ENCODE data around the gene VEGFC.

The VEGFC gene

GRCh38 chr4:176814770-176815169 lies 22.0 kb upstream of the VEGFC start:
- Histone ChIP-seq H2AFZ (ENCODE audit: low read length) (no peak overlapping the region), H3K4me2 (ENCODE audit: low read depth, low read length, poor library complexity, severe bottlenecking) (no peak overlapping the region), H3K4me3 (ENCODE audit: low read length, poor library complexity, severe bottlenecking) (no peak overlapping the region), H3K27me3 (ENCODE audit: insufficient read depth, low read length, poor library complexity, severe bottlenecking) (no peaks in the 10 kb centered on the region), H3F3A (ENCODE audit: low read depth) (no peaks in the 10 kb centered on the region), H3K9me2 (replicated peaks; ENCODE audit: low read depth, low read length) (no peaks in the 10 kb centered on the region), H3K4me1 (ENCODE audit: insufficient read depth, low read length, poor library complexity, severe bottlenecking) (no peaks in the 10 kb centered on the region), H4K20me1 (ENCODE audit: insufficient read depth, low read length, poor library complexity, severe bottlenecking) (no peaks in the 10 kb centered on the region), H3K9me3 (ENCODE audit: insufficient read depth, low read depth, low read length) (no peaks in the 10 kb centered on the region), H3K36me3 (ENCODE audit: insufficient read depth, low read length) (no peaks in the 10 kb centered on the region), H3K79me2 (ENCODE audit: insufficient read depth, low read length) (no peaks in the 10 kb centered on the region), H3K9ac (ENCODE audit: low read depth, low read length, poor library complexity, severe bottlenecking) (no peak overlapping the region)
- TF ChIP-seq CTCF (conservative IDR thresholded peaks at IDR 0.05; ENCODE audit: low read length) (no peak), EZH2phosphoT487 (IDR thresholded peaks at IDR 0.05; ENCODE audit: borderline replicate concordance) (no peak)

GRCh38 chr4:176810481-176811249 lies 17.9 kb upstream of the VEGFC start:
- no peak overlapping the region for H3K9ac ChIP-seq (ENCODE audit: low read depth, low read length, poor library complexity, severe bottlenecking)
- no peaks in the 10 kb centered on the region for H3K27me3 ChIP-seq (ENCODE audit: insufficient read depth, low read length, poor library complexity, severe bottlenecking)
- no peaks in the 10 kb centered on the region for H3F3A ChIP-seq (ENCODE audit: low read depth)
- no peak overlapping the region for H2AFZ ChIP-seq (ENCODE audit: low read length)
- H3K4me2 ChIP-seq (ENCODE audit: low read depth, low read length, poor library complexity, severe bottlenecking): no peak overlapping the region
- H3K4me1 ChIP-seq (ENCODE audit: insufficient read depth, low read length, poor library complexity, severe bottlenecking): no peaks in the 10 kb centered on the region
- no peaks in the 10 kb centered on the region for H4K20me1 ChIP-seq (ENCODE audit: insufficient read depth, low read length, poor library complexity, severe bottlenecking)
- TF ChIP-seq CTCF (conservative IDR thresholded peaks at IDR 0.05; ENCODE audit: low read length) (no peak), EZH2phosphoT487 (IDR thresholded peaks at IDR 0.05; ENCODE audit: borderline replicate concordance) (no peak)
- H3K79me2 ChIP-seq (ENCODE audit: insufficient read depth, low read length): no peaks in the 10 kb centered on the region
- H3K4me3 ChIP-seq (ENCODE audit: low read length, poor library complexity, severe bottlenecking): no peak overlapping the region
- no peaks in the 10 kb centered on the region for H3K36me3 ChIP-seq (ENCODE audit: insufficient read depth, low read length)
- H3K9me3 ChIP-seq (ENCODE audit: insufficient read depth, low read depth, low read length): no peaks in the 10 kb centered on the region
- H3K9me2 ChIP-seq (replicated peaks; ENCODE audit: low read depth, low read length): no peaks in the 10 kb centered on the region

- Histone ChIP-seq H3K27me3 (ENCODE audit: insufficient read depth, low read length, poor library complexity, severe bottlenecking) (no peaks in the 10 kb centered on the region), H3F3A (ENCODE audit: low read depth) (no peaks in the 10 kb centered on the region), H3K79me2 (ENCODE audit: insufficient read depth, low read length) (no peaks in the 10 kb centered on the region), H3K4me1 (ENCODE audit: insufficient read depth, low read length, poor library complexity, severe bottlenecking) (no peaks in the 10 kb centered on the region), H3K4me2 (ENCODE audit: low read depth, low read length, poor library complexity, severe bottlenecking) (no peak overlapping the region), H4K20me1 (ENCODE audit: insufficient read depth, low read length, poor library complexity, severe bottlenecking) (no peaks in the 10 kb centered on the region), H3K4me3 (ENCODE audit: low read length, poor library complexity, severe bottlenecking) (no peak overlapping the region), H3K9me3 (ENCODE audit: insufficient read depth, low read depth, low read length) (no peaks in the 10 kb centered on the region), H2AFZ (ENCODE audit: low read length) (no peak overlapping the region), H3K9ac (ENCODE audit: low read depth, low read length, poor library complexity, severe bottlenecking) (no peak overlapping the region), H3K9me2 (replicated peaks; ENCODE audit: low read depth, low read length) (no peaks in the 10 kb centered on the region), H3K36me3 (ENCODE audit: insufficient read depth, low read length) (no peaks in the 10 kb centered on the region)
- no peak for TF ChIP-seq EZH2phosphoT487 (IDR thresholded peaks at IDR 0.05; ENCODE audit: borderline replicate concordance)
- TF ChIP-seq CTCF (conservative IDR thresholded peaks at IDR 0.05; ENCODE audit: low read length): no peak
Observed at GRCh38 chr4:176806778-176807375, 14.2 kb upstream of the VEGFC start.
